Measurements from ENCODE around the gene LDLRAD3. TPM values are rescaled to one million over a fixed set of nuclear protein-coding genes. Genes with fewer than 3 reads are reported as not detected.
"Not testable (repeated sequence)": the region's sequence is repeated elsewhere in the genome, so short reads cannot be mapped to it uniquely, and the experiment has no call there.

LDLRAD3 gene
- total and polyA plus RNA-seq, 7 donors: 5.9 to 20.7 (median 12.1) TPM

DNA sequence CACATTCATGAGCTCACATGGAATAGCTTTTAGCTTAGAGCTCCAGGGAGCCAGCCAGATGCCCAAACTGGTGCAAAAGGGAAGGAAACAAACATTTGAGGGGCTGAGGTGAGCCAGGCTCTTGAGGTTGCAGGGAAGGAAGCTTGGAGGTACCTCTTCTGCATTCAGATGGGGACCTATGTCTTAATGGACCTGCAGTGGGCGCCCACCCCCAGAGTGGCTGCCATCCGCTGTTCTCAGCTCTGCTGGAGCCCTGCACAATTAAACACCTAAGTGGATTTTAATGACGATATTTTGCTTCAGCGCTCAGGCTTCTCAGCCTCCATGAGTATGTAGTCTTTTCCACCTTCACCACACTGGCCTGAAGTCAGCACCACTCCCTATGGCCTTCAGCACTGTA is 100.8 kb downstream of the LDLRAD3 start:
- intact Hi-C loops (cut with DNase I): loop anchor here in 1 of 2 donors (5.0 kb wide), 1 partner anchor 223 kb away; no protein-coding TSS in a partner anchor
- no peaks in the 10 kb centered on the region for H3K4me1 ChIP-seq
- H3K27me3 ChIP-seq (ENCODE audit: insufficient read depth in 3 of 3, low read length in 2 of 3): no peaks in the 10 kb centered on the region
- DNase-seq: no peak
- TF ChIP-seq CTCF (IDR thresholded peaks at IDR 0.05): no peak
- WGBS, 3 donors: 96 to 98% (median 97%) methylated on average over 4 of the region's 4 CpGs
- H3K4me3 ChIP-seq: no peak overlapping the region
- no peak for ATAC-seq
- H3K27ac ChIP-seq: no peak overlapping the region
- H3K36me3 ChIP-seq (ENCODE audit: insufficient read depth in 1 of 2, low read depth in 1 of 2): no peaks in the 10 kb centered on the region
- H3K9me3 ChIP-seq: no peaks in the 10 kb centered on the region

GRCh38 chr11:36045945-36046344 is 102.1 kb downstream of the LDLRAD3 start:
- intact Hi-C loops (cut with DNase I); H3K27ac ChIP-seq; H3K36me3 ChIP-seq (ENCODE audit: insufficient read depth in 1 of 2, low read depth in 1 of 2); DNase-seq; H3K4me1 ChIP-seq; H3K27me3 ChIP-seq (ENCODE audit: insufficient read depth in 3 of 3, low read length in 2 of 3); H3K9me3 ChIP-seq; ATAC-seq; H3K4me3 ChIP-seq: not testable (repeated sequence)
- WGBS, 3 donors: 97 to 100% (median 99%) methylated on average over 3 of the region's 3 CpGs

- H3K4me1 ChIP-seq: no peaks in the 10 kb centered on the region
- no peak for TF ChIP-seq CTCF (IDR thresholded peaks at IDR 0.05)
- ATAC-seq (no peak), DNase-seq (no peak)
- H3K27me3 ChIP-seq (ENCODE audit: insufficient read depth in 3 of 3, low read length in 2 of 3): no peaks in the 10 kb centered on the region
- 35 to 42% (median 42%) methylated on average over 1 of the region's 1 CpG for WGBS, 3 donors
- H3K4me3 ChIP-seq: no peak overlapping the region
- no peaks in the 10 kb centered on the region for H3K9me3 ChIP-seq
- intact Hi-C loops (cut with DNase I): no loop called here
- no peak overlapping the region for H3K27ac ChIP-seq
- no peaks in the 10 kb centered on the region for H3K36me3 ChIP-seq (ENCODE audit: insufficient read depth in 1 of 2, low read depth in 1 of 2)
These were observed 103.1 kb downstream of the LDLRAD3 start for GRCh38 chr11:36046932-36047331.

DNA sequence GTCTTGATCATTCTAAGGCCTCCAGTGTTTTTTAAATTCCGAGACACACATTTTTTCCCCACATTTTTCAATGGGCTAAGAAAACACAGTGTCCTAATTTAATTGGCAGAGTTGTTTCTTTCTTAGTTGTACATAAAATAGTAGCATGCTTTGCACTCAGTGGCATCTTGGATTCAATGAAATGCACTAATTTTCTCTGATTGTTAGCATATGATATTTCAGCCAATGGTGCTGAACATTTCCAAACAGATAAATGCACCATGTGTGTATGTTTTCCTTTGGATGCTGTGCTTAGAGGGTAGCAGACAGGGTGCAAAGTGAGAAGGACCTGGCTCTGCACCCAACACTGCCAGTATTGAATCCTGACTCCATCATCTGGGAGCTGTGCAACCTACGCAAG is 103.5 kb downstream of the LDLRAD3 start:
- H3K9me3 ChIP-seq: no peaks in the 10 kb centered on the region
- no peaks in the 10 kb centered on the region for H3K36me3 ChIP-seq (ENCODE audit: insufficient read depth in 1 of 2, low read depth in 1 of 2)
- ATAC-seq: no peak
- DNase-seq: no peak
- no peak for TF ChIP-seq CTCF (IDR thresholded peaks at IDR 0.05)
- intact Hi-C loops (cut with DNase I): no loop called here
- H3K4me3 ChIP-seq: no peak overlapping the region
- H3K4me1 ChIP-seq: no peaks in the 10 kb centered on the region
- H3K27me3 ChIP-seq (ENCODE audit: insufficient read depth in 3 of 3, low read length in 2 of 3): no peaks in the 10 kb centered on the region
- no peak overlapping the region for H3K27ac ChIP-seq
- WGBS, 3 donors: 83 to 96% (median 92%) methylated on average over 2 of the region's 2 CpGs

- no peaks in the 10 kb centered on the region for H3K4me1 ChIP-seq
- no peaks in the 10 kb centered on the region for H3K9me3 ChIP-seq
- no peaks in the 10 kb centered on the region for H3K27me3 ChIP-seq (ENCODE audit: insufficient read depth in 3 of 3, low read length in 2 of 3)
- ATAC-seq (no peak), DNase-seq (no peak)
- WGBS, 3 donors: 74 to 90% (median 77%) methylated on average over 5 of the region's 5 CpGs
- no peak overlapping the region for H3K27ac ChIP-seq
- TF ChIP-seq CTCF (IDR thresholded peaks at IDR 0.05): no peak
- intact Hi-C loops (cut with DNase I): no loop called here
- no peak overlapping the region for H3K4me3 ChIP-seq
- H3K36me3 ChIP-seq (ENCODE audit: insufficient read depth in 1 of 2, low read depth in 1 of 2): no peaks in the 10 kb centered on the region
These were observed 104.8 kb downstream of the LDLRAD3 start for GRCh38 chr11:36048496-36049247.

Data from psoas muscle (tissue), 8 donors.